HG03342 (cell line): Measurements from ENCODE around the gene TPK1.
"Not testable (repeated sequence)": the region's sequence is repeated elsewhere in the genome, so short reads cannot be mapped to it uniquely, and the experiment has no call there.

ENCODE experiments used
- ATAC-seq: cut with Tn5 transposase; IDR thresholded peaks from one replicate; pipeline ENCODE4 v1.9.1; 2021; ENCODE audit warnings: mild to moderate bottlenecking, moderate library complexity; ENCODE audit not compliant: unreplicated experiment

TPK1 gene

DNA sequence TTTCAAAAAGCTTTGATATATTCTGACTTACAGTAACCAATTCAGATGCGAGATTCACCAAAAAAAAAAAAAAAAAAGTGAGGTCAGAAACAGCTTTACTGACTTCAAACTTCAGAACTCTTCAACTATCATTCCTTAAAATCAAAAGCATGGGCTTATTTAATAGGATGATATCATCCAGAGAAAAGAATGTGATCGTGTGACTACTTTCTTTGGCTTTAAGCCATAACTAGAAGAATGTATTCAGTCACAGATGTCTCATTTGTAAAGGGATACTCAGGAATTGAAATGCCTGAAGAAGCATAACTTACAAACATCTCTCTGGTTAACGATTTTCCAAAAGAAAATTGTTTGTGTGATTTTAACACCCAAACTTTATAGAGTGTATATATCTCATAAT, 11.5 kb downstream of the TPK1 start:
- no peak for ATAC-seq

DNA sequence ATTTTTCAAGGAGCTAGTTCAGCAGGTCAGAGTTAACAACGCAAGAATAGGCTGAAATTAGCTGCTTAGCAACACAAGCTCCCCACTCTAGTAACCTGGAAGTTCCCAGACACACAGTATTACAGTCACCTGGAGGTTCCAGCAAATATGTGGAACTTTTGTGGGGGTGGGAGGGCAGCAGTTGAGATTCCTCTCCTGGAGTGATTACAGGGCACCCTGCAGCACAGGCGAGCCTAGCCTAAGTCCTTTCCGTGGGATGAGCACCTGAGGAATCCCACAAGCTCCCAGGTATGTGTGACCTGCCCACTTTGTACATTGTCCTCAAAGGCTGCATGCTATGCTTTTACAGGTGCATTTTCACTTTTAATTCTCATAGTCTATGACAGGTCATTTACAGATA, 13.6 kb downstream of the TPK1 start:
- ATAC-seq: no peak

DNA sequence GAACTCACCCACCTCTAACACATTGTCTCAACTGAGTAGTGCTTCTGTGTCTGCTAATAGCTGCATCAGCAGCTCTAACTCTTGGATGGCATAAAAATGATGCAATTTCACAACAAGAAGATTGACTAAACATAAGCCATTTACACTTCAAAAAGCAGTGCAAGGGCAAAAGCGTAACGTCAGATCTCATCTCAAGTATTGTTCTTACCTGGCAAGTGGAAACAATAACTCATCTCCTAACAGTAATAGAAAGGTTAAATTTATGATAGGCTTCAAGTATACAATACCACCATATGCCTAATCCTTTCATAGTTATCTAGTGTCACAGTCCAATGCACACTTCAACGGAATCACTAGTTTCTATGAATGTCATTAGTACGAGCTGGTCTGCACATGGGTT, 14.8 kb downstream of the TPK1 start:
- peak; percentile 50 for ATAC-seq

DNA sequence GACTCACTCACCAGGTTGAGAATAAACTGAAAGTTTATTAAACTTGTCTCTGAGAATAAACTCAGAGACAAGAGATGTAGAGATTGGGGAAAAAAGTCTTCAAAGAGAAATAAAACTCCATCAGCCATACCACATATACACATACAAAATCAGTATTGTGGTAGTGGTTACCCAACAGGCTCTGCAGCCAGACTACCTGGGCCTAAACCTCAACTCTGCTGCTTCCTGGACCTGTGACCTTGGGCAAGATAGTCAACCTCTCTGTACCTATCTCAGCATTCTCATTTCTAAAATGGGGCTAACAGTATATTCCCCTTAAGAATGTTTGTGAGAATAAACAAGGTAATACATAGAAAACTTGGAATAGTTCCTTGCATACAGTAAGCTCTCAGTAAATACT, 15.3 kb downstream of the TPK1 start:
- no peak for ATAC-seq

DNA sequence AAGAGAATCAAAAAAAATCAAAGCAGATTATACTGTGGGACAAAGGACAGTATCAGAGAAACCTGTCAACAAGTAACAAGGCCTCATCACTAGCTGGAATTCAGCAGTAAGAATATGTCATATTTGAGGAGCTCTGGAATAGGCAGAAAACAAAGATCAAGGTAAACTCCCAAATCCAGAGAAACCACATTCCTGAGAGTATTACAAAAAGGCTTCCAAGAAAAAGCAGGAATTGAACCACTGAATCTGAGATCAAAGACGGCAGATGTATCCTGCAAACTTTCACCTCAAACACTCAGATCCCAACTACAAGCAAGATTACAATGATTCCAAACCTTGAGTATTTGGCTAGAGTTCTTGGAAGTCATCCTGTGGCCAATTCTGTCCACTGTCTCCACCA, 16.3 kb downstream of the TPK1 start:
- no peak for ATAC-seq

DNA sequence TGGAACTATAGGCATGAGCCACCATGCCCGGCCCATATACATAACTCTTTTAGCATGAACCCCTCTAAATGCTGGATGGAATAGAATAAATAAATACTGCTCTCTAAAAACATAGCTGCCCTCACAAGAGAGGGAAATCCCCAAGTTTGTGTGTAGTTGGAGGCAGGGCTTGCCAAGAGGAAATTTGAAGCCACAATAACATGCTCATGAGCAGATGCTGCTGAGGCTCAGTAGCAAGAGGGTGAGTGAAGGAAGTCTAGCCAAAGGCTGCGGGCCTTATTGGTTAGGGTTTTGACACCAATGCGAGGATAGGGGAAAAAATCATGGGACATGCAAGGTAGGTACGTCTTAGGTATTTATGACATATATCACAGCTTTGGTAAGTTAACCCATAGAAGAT, 17.3 kb downstream of the TPK1 start:
- ATAC-seq: peak; percentile 69

DNA sequence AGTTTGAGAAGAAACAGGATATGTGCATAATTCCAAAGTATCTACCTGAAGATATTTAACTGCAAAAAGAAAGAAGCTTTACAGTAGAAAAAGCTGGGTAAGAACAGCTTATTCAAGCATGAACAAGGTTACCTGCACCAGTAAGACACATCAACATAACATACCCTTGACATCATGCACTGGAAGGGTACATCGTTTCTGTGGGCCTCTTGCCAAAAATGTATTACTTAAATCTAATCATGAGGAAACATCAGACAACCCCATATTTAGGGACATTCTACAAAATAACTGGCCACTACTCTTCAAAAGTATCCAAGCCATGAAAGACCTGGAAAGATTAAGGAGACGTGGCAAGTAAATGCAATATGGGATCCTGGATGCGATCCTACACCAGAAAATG, 18.9 kb downstream of the TPK1 start:
- ATAC-seq: no peak

DNA sequence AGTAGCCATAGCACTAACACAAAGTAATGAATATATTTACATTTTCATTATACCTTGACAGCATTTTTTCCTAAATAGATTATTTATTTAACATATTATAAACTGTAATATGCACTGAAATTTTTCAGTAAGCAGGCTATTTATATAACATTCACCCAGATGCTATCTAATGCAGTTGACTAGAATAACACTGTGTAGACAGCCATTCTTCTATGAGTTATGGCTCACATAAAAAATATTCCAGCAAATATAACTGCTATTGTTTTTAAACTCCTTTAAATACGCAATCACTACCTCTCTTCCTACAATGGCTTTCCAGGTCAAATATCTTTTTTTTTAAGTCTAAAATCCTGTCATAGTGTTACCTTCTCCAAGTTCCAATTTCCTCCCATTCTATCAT, 21.6 kb downstream of the TPK1 start:
- ATAC-seq: no peak

DNA sequence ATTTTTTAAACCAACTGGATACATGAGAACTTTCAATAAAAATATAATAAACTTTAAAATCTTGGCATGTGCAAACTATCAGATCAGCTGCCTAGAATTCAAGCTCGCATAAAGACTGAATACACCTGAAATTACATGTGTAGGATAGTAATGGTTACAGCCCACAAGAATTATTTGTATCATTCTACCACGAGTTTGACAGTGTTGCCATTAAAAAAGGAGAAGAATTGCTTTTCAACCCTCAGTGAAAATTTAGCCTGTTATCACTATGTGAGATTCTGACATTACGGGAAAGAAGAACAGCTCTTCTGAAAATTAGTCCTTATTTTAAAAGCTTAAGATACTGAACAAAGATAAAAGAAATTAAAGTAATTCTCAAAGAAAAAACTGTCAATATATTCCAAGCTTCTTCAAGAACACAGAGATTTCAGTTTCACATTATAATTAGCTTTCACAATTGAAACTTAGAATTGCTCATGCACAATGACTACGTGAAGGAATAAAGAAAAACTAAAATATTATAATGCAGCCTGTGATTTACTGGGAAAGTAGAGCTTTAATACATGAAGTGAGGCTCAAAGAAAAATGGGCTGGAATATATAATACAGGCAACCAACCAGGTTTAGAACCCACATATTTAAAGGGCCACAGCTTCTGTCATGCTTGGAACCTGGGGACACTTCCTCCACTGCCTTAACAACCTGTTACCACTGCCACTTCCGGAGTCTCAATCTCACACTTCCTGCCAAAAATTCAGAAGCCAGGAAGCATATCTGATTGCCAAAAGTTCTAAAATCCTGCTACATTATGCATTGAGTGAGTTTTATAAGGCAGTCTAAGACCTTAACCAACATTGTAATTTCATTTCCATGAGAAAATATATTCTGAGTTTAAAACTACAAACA, 23.2 kb downstream of the TPK1 start:
- ATAC-seq: peak; percentile 98

DNA sequence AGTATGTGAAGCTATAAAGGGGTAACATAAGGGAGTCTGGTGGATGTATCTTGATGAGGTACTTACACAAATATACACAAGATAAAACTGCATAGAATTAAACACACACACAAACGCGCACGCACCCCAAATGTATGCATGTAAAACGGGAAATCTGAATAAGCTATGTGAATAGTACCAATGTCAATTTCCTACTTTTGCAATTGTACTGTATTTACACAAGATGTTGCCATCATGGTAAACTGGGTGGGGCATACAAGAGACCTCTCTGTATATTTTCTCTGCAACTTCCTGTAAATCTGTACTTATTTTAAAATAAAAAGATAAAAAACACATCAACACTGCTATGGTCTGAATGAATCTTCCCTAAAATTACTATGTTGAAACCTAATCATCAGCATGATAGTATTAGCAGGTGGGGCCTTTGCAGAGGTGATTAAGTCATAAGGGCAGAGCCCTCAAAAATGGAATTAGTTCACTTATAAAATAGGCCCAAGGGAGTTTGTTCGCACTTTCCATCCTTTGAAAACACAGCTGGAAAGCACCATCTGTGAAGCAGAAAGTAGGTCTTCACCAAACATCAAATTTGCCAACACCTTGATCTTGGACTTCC, 30.1 kb downstream of the TPK1 start:
- ATAC-seq: no peak

DNA sequence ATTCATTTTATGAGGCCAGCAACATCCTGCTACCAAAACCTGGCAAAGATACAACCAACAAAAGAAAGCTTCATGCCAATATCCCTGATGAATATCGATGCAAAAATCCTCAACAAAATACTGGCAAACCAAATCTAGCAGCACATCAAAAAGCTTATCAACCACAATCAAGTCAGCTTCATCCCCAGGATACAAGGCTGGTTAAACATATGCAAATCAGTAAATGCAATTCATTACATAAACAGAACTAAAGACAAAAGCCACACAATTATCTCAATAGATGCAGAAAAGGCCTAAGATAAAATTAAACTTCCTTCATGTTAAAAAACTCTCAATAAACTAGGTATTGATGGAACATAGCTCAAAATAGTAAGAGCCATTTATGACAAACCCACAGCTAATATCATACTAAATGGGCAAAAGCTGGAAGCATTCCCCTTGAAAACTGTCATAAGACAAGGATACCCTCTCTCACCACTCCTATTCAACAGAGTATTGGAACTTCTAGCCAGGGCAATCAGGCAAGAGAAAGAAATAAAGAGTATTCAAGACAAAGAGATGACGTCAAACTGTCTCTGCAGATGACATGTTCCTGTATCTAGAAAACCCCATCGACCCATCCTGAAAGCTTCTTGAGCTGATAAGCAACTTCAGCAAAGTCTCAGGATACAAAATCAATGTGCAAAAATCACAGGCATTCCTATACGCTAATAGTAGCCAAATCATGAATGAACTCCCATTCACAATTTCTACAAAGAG, 35.0 kb downstream of the TPK1 start:
- not testable (repeated sequence) for ATAC-seq

DNA sequence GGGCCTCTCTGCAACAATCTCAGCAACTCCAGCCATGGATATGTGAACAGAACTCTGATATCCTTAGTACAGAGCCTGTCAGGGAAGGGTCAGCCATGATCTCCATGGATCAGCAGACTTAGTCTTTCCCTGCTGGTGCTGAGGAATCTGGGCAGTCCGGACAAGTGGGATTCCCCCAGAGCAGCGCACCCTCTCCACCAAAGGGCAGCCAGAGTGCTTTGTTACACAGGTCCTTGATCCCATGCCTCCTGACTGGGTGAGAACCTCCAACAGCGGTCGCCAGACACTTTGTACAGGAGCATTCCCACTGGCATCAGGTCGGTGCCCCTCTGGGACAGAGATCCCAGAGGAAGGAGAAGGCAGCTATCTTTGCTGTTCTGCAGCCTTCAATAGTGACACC, 38.9 kb downstream of the TPK1 start:
- no peak for ATAC-seq

DNA sequence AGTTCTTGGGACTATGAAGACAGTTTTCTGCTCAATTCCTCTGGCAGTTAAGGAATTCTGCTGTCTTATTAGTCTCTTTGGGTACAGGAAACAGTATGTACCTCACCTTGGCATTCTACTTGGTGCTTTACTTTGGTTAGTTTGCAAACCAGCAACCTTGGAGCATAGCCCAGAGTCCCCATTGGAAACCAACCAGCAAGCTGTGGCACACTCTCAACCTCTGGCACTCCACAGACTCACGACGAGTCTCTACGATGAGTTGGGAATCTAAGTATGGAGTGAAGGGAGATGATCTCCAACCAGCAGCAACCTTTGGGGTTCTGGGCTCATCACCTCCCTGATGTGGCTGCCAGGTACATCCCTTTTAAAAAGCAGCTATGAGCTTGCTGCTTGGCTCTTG, 43.8 kb downstream of the TPK1 start:
- ATAC-seq: no peak

DNA sequence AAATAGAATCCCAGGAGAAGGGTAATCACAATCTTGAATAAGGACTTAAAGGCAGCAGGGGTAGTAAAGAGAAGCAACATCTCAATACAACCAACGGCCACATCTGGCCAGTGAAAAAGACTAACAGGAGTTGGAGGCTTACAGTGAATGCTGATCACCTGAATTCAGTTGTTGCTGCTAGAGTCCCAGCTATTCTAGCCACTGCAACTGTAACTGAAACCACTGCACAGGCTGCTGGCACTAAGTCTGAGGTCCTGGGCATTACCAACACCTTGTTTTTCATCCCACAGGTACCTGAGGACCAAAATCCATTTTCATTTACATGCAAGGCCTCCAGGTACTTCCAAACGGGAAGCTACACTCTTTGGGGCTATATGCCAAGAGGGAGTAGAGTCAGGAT, 44.4 kb downstream of the TPK1 start:
- no peak for ATAC-seq

DNA sequence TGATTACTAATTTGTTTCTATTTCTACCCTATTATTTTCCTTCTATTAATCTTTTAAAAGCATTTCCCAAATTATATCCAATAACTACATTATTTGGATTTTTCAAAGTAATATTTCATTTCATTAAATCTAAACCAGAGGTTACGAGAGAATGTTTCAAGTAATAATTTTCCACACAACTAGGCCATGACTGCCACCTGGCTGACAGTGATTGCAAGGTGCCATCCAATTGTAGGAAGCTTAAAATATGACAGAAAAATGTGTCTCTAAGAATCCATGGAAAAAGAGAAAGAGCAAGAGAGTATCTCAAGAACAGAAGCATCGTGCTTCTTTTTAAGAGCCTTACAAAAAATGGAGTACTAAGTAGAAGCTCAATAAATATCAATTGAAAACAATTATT, 48.7 kb downstream of the TPK1 start:
- ATAC-seq: no peak

DNA sequence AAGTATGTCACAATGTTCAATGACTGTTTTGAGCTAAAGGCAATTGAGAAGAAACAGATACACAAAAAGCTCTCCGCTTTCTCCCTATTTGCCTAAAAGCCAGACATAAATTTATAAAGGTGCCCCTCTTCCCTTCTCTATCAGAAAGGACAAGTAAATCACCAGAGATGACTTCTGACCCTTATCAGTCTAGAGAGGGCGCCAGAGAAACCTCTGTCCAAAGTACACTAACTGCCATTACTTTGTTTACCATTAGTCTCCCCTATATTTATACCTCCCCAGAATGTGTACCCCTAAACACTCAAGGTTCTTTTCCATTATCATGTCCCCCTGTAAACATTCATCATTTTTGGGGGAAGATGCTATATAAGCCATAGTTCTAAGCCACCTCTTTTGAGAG, 49.3 kb downstream of the TPK1 start:
- peak; percentile 69 for ATAC-seq

DNA sequence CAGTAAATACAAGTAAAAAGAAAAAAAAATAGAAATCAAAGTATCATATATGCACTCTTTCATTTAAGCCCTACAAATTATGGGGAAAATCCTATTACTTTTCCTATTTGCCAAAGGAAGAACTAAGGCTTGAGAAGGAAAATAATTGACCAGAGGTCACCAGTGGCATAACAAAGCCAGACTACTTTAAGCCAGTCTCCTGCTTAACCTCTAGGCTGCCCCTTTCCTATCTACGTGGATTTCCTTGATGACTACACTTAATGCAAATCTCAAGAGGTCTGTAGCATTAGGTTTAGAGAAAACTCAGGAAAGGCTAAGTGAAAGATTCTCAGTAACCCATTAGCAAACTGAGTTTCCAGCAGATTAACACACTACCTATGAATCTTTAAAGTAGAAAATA, 49.8 kb downstream of the TPK1 start:
- no peak for ATAC-seq

DNA sequence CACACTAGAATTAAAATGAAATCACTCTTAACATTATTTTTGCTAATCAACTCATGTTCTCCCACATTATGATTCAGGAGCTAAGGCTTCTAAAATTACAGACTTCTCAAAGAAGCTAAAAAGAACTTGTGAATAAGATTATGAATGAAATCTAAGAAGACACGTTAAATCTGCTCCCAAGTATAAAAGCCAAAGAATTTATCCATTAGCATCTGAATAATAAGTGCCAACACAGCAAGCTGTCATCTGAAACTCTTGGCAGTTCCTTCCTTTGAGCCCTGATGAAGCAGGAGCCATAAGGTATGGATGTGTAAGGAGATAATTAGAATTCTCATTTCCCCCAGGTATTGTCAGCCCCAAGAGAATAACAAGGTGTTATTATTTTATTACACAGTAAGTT, 50.3 kb downstream of the TPK1 start:
- no peak for ATAC-seq

DNA sequence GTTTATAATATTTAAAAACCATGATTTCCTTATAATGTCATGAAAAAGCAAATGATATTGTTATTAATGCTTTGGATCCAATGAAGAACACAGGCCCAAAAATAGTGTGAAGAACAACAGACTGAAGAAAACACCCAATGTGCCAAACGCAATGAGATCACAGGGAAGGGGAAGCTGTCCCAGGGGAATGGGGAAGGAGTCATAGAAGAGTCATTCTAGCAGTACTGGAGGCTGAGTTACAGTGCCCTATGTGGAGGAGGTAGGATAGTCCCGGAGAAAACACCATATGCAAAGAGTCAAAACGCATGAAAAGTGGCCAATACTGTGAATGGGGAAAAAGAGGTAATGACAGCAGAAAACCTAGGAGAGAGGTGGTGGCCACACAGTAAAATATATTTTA, 50.9 kb downstream of the TPK1 start:
- no peak for ATAC-seq

DNA sequence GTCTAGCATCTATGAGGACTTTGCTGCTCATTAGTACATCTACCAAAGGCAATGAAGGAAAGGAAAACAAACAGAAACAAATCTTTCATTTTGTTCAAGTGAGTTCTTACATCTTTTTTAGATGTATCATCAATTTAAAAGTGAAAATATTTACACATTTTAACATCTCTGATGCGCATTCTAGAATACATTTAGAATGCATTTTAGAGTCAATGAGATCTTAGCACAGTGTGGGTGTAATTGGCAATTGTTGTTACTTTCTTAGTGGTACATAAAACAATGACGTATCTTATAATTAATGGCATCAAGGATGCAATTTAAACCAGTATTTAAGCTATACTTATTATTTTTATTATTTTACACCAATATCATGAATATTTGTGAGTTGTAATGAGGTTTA, 51.4 kb downstream of the TPK1 start:
- ATAC-seq: no peak

DNA sequence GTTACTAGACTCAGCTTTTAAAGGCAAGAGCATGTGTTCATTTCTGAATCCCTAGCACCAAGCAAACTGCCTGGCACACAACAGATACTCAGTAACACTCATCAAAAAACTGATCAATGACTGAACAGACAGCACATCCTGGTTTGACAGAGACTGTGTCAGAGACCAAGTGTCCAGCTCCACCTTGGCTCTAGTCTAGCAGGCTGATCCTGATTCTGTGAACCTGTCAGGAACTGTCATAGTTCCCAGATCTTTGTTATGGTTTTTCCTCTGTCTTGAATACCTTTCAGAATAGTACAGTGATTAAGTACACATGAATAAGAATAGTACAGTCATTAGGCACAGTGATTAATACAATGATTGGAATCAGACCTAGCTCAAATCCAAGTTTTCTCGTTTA, 53.0 kb downstream of the TPK1 start:
- no peak for ATAC-seq

DNA sequence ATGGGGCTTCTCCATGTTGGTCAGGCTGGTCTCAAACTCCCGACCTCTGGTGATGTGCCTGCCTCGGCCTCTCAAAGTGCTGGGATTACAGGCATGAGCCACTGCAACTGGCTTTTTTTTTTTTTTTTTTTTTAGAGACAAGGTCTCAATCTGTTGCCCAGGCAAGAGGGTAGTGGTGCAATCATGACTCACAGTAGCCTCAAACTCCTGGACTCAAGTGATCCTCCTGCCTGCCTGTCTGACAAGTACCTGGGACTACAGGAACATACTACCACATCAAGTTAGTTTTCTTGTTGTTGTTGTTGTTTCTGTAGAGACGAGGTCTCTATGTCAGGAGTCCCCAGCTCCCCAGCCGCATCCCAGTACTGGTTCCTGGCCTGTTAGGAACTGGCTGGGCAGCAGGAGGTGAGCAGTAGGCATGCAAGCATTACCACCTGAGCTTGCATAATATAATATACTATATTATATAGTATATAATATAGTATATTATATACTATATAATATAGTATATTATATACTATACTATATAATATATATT, 55.7 kb downstream of the TPK1 start:
- no peak for ATAC-seq
